ENCODE data around the gene CMPK2. TPM values are rescaled to one million over a fixed set of nuclear protein-coding genes. Genes with fewer than 3 reads are reported as not detected.

Gene CMPK2
- total and polyA plus RNA-seq, 9 donors, result 3.1 to 5.3 (median 3.8) TPM

DNA sequence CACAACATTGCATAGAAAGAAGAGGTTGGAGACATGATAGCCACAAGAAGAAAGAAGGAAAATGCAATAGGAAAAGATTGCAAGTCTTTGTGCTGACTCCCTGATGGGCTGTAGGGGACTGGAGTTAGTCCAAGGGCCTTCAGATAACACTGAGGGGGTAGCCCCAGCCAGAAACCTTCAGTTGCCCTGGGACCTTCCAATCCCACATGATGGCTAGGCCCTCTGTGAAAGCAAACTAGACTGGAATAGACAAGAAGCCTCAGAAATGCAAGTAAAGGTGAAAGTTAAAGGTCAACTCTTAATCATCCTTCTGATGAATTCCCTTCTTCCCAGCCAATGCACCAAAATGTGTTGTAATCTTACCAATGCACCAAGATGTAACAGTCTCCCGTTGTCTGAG, 19.2 kb downstream of the CMPK2 start:
- Histone ChIP-seq H3K27me3 (ENCODE audit: control insufficient read depth, insufficient read depth, low read length) (no peaks in the 10 kb centered on the region), H3K9me3 (replicated peaks; ENCODE audit: control insufficient read depth, low read depth, low read length) (peaks cover 72% of the 10 kb centered on the region), H3K4me1 (ENCODE audit: control insufficient read depth, insufficient read depth, low read length) (no peaks in the 10 kb centered on the region), H3K4me3 (ENCODE audit: low read length) (no peak overlapping the region), H3K27ac (ENCODE audit: low read length) (no peak overlapping the region), H3K36me3 (ENCODE audit: control insufficient read depth, insufficient read depth, low read length) (peaks cover 21% of the 10 kb centered on the region)
- no peak for DNase-seq
- no CpG with 5 or more reads among the region's 1 CpG for WGBS (ENCODE audit: insufficient coverage)

- DNase-seq, result no peak
- H3K4me3 ChIP-seq (ENCODE audit: low read length), result no peak overlapping the region
- peaks cover 68% of the 10 kb centered on the region for H3K9me3 ChIP-seq (replicated peaks; ENCODE audit: control insufficient read depth, low read depth, low read length)
- no peaks in the 10 kb centered on the region for H3K4me1 ChIP-seq (ENCODE audit: control insufficient read depth, insufficient read depth, low read length)
- H3K27me3 ChIP-seq (ENCODE audit: control insufficient read depth, insufficient read depth, low read length), result no peaks in the 10 kb centered on the region
- H3K27ac ChIP-seq (ENCODE audit: low read length), result no peak overlapping the region
- H3K36me3 ChIP-seq (ENCODE audit: control insufficient read depth, insufficient read depth, low read length), result peaks cover 14% of the 10 kb centered on the region
- WGBS (ENCODE audit: insufficient coverage), result no CpG with 5 or more reads among the region's 2 CpGs
Measured at GRCh38 chr2:6845903-6846302, 19.8 kb downstream of the CMPK2 start.

GRCh38 chr2:6845312-6845711, 20.4 kb downstream of the CMPK2 start:
- WGBS (ENCODE audit: insufficient coverage), result no CpG with 5 or more reads among the region's 3 CpGs
- Histone ChIP-seq H3K9me3 (replicated peaks; ENCODE audit: control insufficient read depth, low read depth, low read length) (peaks cover 70% of the 10 kb centered on the region), H3K4me3 (ENCODE audit: low read length) (no peak overlapping the region), H3K36me3 (ENCODE audit: control insufficient read depth, insufficient read depth, low read length) (peaks cover 14% of the 10 kb centered on the region), H3K27ac (ENCODE audit: low read length) (no peak overlapping the region), H3K27me3 (ENCODE audit: control insufficient read depth, insufficient read depth, low read length) (no peaks in the 10 kb centered on the region), H3K4me1 (ENCODE audit: control insufficient read depth, insufficient read depth, low read length) (no peaks in the 10 kb centered on the region)
- DNase-seq, result peak; percentile 10

GRCh38 chr2:6841537-6842287, 24.0 kb downstream of the CMPK2 start:
- peaks cover 55% of the 10 kb centered on the region for H3K9me3 ChIP-seq (replicated peaks; ENCODE audit: control insufficient read depth, low read depth, low read length)
- WGBS (ENCODE audit: insufficient coverage), result no CpG with 5 or more reads among the region's 2 CpGs
- no peak for DNase-seq
- H3K27ac ChIP-seq (ENCODE audit: low read length), result no peak overlapping the region
- no peaks in the 10 kb centered on the region for H3K36me3 ChIP-seq (ENCODE audit: control insufficient read depth, insufficient read depth, low read length)
- H3K4me1 ChIP-seq (ENCODE audit: control insufficient read depth, insufficient read depth, low read length), result no peaks in the 10 kb centered on the region
- no peaks in the 10 kb centered on the region for H3K27me3 ChIP-seq (ENCODE audit: control insufficient read depth, insufficient read depth, low read length)
- H3K4me3 ChIP-seq (ENCODE audit: low read length), result no peak overlapping the region

DNA sequence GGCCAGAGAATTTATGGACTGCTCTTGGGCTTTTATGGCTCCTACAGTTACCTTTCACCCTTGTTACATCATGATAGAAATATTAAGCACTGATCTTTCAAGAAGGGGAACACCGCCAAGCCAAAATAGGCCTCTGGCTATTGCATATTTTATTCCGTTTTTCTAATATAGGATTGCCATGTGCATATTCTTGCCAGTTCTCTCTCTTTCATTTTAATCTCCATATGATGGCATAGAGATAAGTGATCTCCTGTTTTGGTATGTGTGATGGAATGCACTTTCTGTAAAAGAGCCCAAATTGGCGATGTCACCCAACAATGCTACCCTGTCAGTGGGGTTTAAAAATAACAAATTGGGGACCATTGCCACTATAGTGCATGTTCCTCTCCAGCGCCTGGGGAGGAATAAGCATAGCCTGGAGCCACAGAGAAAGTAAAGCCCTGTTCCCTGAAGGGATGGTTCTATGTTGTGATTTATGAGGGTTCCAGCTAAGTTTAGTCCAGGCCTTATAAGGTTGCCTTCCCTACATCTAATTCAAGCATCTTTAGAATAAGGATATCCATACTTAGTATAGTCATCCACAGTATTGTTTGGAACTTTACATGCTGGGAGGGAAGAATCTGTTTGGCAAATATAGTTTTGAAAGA, 26.9 kb downstream of the CMPK2 start:
- Histone ChIP-seq H3K9me3 (replicated peaks; ENCODE audit: control insufficient read depth, low read depth, low read length) (peaks cover 28% of the 10 kb centered on the region), H3K27me3 (ENCODE audit: control insufficient read depth, insufficient read depth, low read length) (no peaks in the 10 kb centered on the region), H3K4me3 (ENCODE audit: low read length) (no peak overlapping the region), H3K36me3 (ENCODE audit: control insufficient read depth, insufficient read depth, low read length) (no peaks in the 10 kb centered on the region), H3K27ac (ENCODE audit: low read length) (no peak overlapping the region), H3K4me1 (ENCODE audit: control insufficient read depth, insufficient read depth, low read length) (no peaks in the 10 kb centered on the region)
- 90% methylated on average over 2 of the region's 4 CpGs for WGBS (ENCODE audit: insufficient coverage)
- no peak for DNase-seq

- H3K9me3 ChIP-seq (replicated peaks; ENCODE audit: control insufficient read depth, low read depth, low read length), result peaks cover 16% of the 10 kb centered on the region
- H3K4me1 ChIP-seq (ENCODE audit: control insufficient read depth, insufficient read depth, low read length), result no peaks in the 10 kb centered on the region
- H3K36me3 ChIP-seq (ENCODE audit: control insufficient read depth, insufficient read depth, low read length), result no peaks in the 10 kb centered on the region
- no peak overlapping the region for H3K27ac ChIP-seq (ENCODE audit: low read length)
- no peaks in the 10 kb centered on the region for H3K27me3 ChIP-seq (ENCODE audit: control insufficient read depth, insufficient read depth, low read length)
- H3K4me3 ChIP-seq (ENCODE audit: low read length), result no peak overlapping the region
- no peak for DNase-seq
Measured at GRCh38 chr2:6835467-6835866, 30.2 kb downstream of the CMPK2 start.

- Histone ChIP-seq H3K9me3 (replicated peaks; ENCODE audit: control insufficient read depth, low read depth, low read length) (peaks cover 15% of the 10 kb centered on the region), H3K36me3 (ENCODE audit: control insufficient read depth, insufficient read depth, low read length) (no peaks in the 10 kb centered on the region), H3K27me3 (ENCODE audit: control insufficient read depth, insufficient read depth, low read length) (no peaks in the 10 kb centered on the region), H3K4me3 (ENCODE audit: low read length) (no peak overlapping the region), H3K27ac (ENCODE audit: low read length) (no peak overlapping the region), H3K4me1 (ENCODE audit: control insufficient read depth, insufficient read depth, low read length) (no peaks in the 10 kb centered on the region)
- no peak for DNase-seq
Measured at GRCh38 chr2:6834163-6834562, 31.5 kb downstream of the CMPK2 start.

- Histone ChIP-seq H3K9me3 (replicated peaks; ENCODE audit: control insufficient read depth, low read depth, low read length) (peaks cover 14% of the 10 kb centered on the region), H3K27ac (ENCODE audit: low read length) (no peak overlapping the region)
- no CpG with 5 or more reads among the region's 2 CpGs for WGBS (ENCODE audit: insufficient coverage)
Measured at GRCh38 chr2:6833300-6833604, 32.5 kb downstream of the CMPK2 start.

GRCh38 chr2:6832596-6833299, 33.0 kb downstream of the CMPK2 start:
- no peaks in the 10 kb centered on the region for H3K36me3 ChIP-seq (ENCODE audit: control insufficient read depth, insufficient read depth, low read length)
- peaks cover 14% of the 10 kb centered on the region for H3K9me3 ChIP-seq (replicated peaks; ENCODE audit: control insufficient read depth, low read depth, low read length)
- no peaks in the 10 kb centered on the region for H3K4me1 ChIP-seq (ENCODE audit: control insufficient read depth, insufficient read depth, low read length)
- 83% methylated on average over 1 of the region's 2 CpGs for WGBS (ENCODE audit: insufficient coverage)
- no peaks in the 10 kb centered on the region for H3K27me3 ChIP-seq (ENCODE audit: control insufficient read depth, insufficient read depth, low read length)
- H3K4me3 ChIP-seq (ENCODE audit: low read length), result no peak overlapping the region
- no peak overlapping the region for H3K27ac ChIP-seq (ENCODE audit: low read length)
- DNase-seq, result no peak

More at GRCh38 chr2:6833300-6833604, 32.5 kb downstream of the CMPK2 start:
- DNase-seq, result no peak
- no peaks in the 10 kb centered on the region for H3K36me3 ChIP-seq (ENCODE audit: control insufficient read depth, insufficient read depth, low read length)
- H3K27me3 ChIP-seq (ENCODE audit: control insufficient read depth, insufficient read depth, low read length), result no peaks in the 10 kb centered on the region
- no peak overlapping the region for H3K4me3 ChIP-seq (ENCODE audit: low read length)
- no peaks in the 10 kb centered on the region for H3K4me1 ChIP-seq (ENCODE audit: control insufficient read depth, insufficient read depth, low read length)

DNA sequence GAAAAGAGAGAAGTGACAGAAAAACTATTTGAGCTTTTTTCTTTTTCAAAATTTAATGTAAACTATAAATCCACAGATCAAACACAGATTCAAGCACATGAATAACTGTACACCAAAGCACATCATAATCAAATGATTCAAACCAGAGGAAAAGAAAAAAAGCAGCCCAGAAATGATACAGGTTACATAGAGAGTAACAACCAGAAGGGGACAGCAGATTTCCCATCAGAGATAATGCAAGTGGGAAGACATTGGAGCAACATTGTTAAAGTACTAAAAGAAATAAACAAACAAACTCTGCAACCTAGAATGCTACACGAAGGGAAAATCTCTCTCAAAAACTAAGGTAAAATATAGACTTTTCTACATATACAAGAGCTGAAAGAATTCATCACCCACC, 34.5 kb downstream of the CMPK2 start:
- Histone ChIP-seq H3K27me3 (ENCODE audit: control insufficient read depth, insufficient read depth, low read length) (no peaks in the 10 kb centered on the region), H3K4me3 (ENCODE audit: low read length) (no peak overlapping the region), H3K4me1 (ENCODE audit: control insufficient read depth, insufficient read depth, low read length) (no peaks in the 10 kb centered on the region), H3K36me3 (ENCODE audit: control insufficient read depth, insufficient read depth, low read length) (no peaks in the 10 kb centered on the region), H3K27ac (ENCODE audit: low read length) (no peak overlapping the region), H3K9me3 (replicated peaks; ENCODE audit: control insufficient read depth, low read depth, low read length) (peaks cover 14% of the 10 kb centered on the region)
- no peak for DNase-seq
- WGBS (ENCODE audit: insufficient coverage), result no CpG with 5 or more reads among the region's 1 CpG
